ENCODE measurements around the gene SPIRE2. TPM values are rescaled to one million over a fixed set of nuclear protein-coding genes. Genes with fewer than 3 reads are reported as not detected.
A peak's percentile ranks its signal among the peaks of the same experiment; 100 is the strongest.

SPIRE2 gene
- total RNA-seq, 1 donor from 2014 or later = 9.5 TPM

- Histone ChIP-seq H3K27ac (no peak overlapping the region), H3K4me3 (no peak overlapping the region), H3K36me3 (peaks cover 79% of the 10 kb centered on the region), H3K27me3 (no peaks in the 10 kb centered on the region), H3K9me3 (no peaks in the 10 kb centered on the region), H3K4me1 (no peaks in the 10 kb centered on the region)
- TF ChIP-seq CTCF (IDR thresholded peaks at IDR 0.05) = no peak
- no peak for ATAC-seq
- intact Hi-C loops (cut with DNase I) = no loop called here
- DNase-seq = no peak
Observed at GRCh38 chr16:89902980-89903379, 74.7 kb downstream of the SPIRE2 start.

GRCh38 chr16:89903908-89904515 lies 75.7 kb downstream of the SPIRE2 start:
- Histone ChIP-seq H3K9me3 (no peaks in the 10 kb centered on the region), H3K27me3 (no peaks in the 10 kb centered on the region), H3K36me3 (peaks cover 72% of the 10 kb centered on the region), H3K4me3 (no peak overlapping the region), H3K4me1 (no peaks in the 10 kb centered on the region), H3K27ac (no peak overlapping the region)
- intact Hi-C loops (cut with DNase I) = no loop called here
- no peak for DNase-seq
- no peak for TF ChIP-seq CTCF (IDR thresholded peaks at IDR 0.05)
- no peak for ATAC-seq

- no peak for TF ChIP-seq CTCF (IDR thresholded peaks at IDR 0.05)
- Histone ChIP-seq H3K4me1 (peaks cover 2% of the 10 kb centered on the region), H3K27me3 (no peaks in the 10 kb centered on the region), H3K9me3 (no peaks in the 10 kb centered on the region), H3K4me3 (no peak overlapping the region), H3K27ac (no peak overlapping the region), H3K36me3 (peaks cover 68% of the 10 kb centered on the region)
- intact Hi-C loops (cut with DNase I) = no loop called here
- DNase-seq (no peak), ATAC-seq (peak; percentile 6)
Observed at GRCh38 chr16:89904606-89905510, 76.6 kb downstream of the SPIRE2 start.

- intact Hi-C loops (cut with DNase I) = no loop called here
- DNase-seq = no peak
- Histone ChIP-seq H3K36me3 (peaks cover 66% of the 10 kb centered on the region), H3K4me3 (no peak overlapping the region), H3K27me3 (no peaks in the 10 kb centered on the region), H3K9me3 (no peaks in the 10 kb centered on the region), H3K27ac (no peak overlapping the region), H3K4me1 (peaks cover 5% of the 10 kb centered on the region)
- no peak for ATAC-seq
- no peak for TF ChIP-seq CTCF (IDR thresholded peaks at IDR 0.05)
Observed at GRCh38 chr16:89905511-89906139, 77.3 kb downstream of the SPIRE2 start.

- TF ChIP-seq CTCF (IDR thresholded peaks at IDR 0.05) = no peak
- Histone ChIP-seq H3K9me3 (no peaks in the 10 kb centered on the region), H3K27me3 (no peaks in the 10 kb centered on the region), H3K4me1 (peaks cover 5% of the 10 kb centered on the region), H3K36me3 (peaks cover 66% of the 10 kb centered on the region), H3K27ac (no peak overlapping the region), H3K4me3 (no peak overlapping the region)
- DNase-seq (no peak), ATAC-seq (no peak)
- intact Hi-C loops (cut with DNase I) = no loop called here
Observed at GRCh38 chr16:89906140-89907025, 78.1 kb downstream of the SPIRE2 start.
